Thyroid gland (tissue), 4 donors: ENCODE data around the gene TMEM120B. TPM values are rescaled to one million over a fixed set of nuclear protein-coding genes. Genes with fewer than 3 reads are reported as not detected.
"Not testable (repeated sequence)": the region's sequence is repeated elsewhere in the genome, so short reads cannot be mapped to it uniquely, and the experiment has no call there.

Source experiments
- DNase-seq, 2 donors: peaks; one replicate each; pipeline ENCODE4 v3.0.0-alpha.2; 2019
- H3K27ac ChIP-seq, 3 donors: fragments of 200-600 bp; sonication (generic); 1 replicate in 2 of 3; 2 replicates in 1 of 3; pipeline ENCODE4 v1.5.1; 2016 to 2019; ENCODE audit warnings: mild to moderate bottlenecking in 1 of 3, moderate library complexity in 1 of 3
- H3K27me3 ChIP-seq: fragments of 200-600 bp; sonication (generic); one replicate; pipeline ENCODE4 v1.5.1; 2019
- H3K36me3 ChIP-seq, 2 donors: fragments of 200-600 bp; sonication (generic); one replicate each; pipeline ENCODE4 v1.5.1; 2016 to 2019
- H3K4me1 ChIP-seq, 2 donors: fragments of 200-600 bp; sonication (generic); one replicate each; pipeline ENCODE4 v1.5.1; 2017 to 2019
- H3K4me3 ChIP-seq, 3 donors: fragments of 200-600 bp; sonication (generic); replicated peaks in 1 of 3; 1 replicate in 2 of 3; 2 replicates in 1 of 3; pipeline ENCODE4 v1.5.1; 2016; ENCODE audit warnings: mild to moderate bottlenecking in 1 of 3
- H3K9me3 ChIP-seq: fragments of 200-600 bp; sonication (generic); one replicate; pipeline ENCODE4 v1.5.1; 2017
- POLR2A ChIP-seq, 2 donors: fragments of 450-650 bp; IDR thresholded peaks; one replicate each; pipeline ENCODE4 v1.6.1; 2017; ENCODE audit warnings: antibody characterized with exemption in 2 of 2, mild to moderate bottlenecking in 2 of 2, moderate library complexity in 1 of 2
- WGBS, 2 donors: methylation state at CpG; one replicate each; pipeline ENCODE4 v1.1.5; 2017; 5-methylcytosine and 5-hydroxymethylcytosine counted together
- intact Hi-C: fragments of 100-400 bp; cut with DNase I; formaldehyde crosslinking; loops from one replicate; pipeline ENCODE4 v1.15.1; 2023
- total RNA-seq, 4 donors: library from RNA; depleted of rRNA; stranded (reverse); fragments of >200 nt; gene quantifications; one replicate each; pipeline ENCODE4 v1.2.3, GENCODE V29; 2016
- TF ChIP-seq, protein P1 (sequence below), 6 experiments: fragments of 200-600 bp in 3 of 6; fragments of 450-650 bp in 3 of 6; sonication (generic) in 3 of 6; IDR thresholded peaks; one replicate each; pipeline ENCODE4 v1.5.1; 2016 to 2019; ENCODE audit warnings: antibody characterized with exemption in 6 of 6, mild to moderate bottlenecking in 2 of 6, inconsistent platforms in 1 of 6, moderate library complexity in 1 of 6

TMEM120B gene
- total RNA-seq, 4 donors from 2014 or later, result 12.5 to 15.4 (median 14.2) TPM

- no peak for DNase-seq
- TF ChIP-seq, protein P1, sequence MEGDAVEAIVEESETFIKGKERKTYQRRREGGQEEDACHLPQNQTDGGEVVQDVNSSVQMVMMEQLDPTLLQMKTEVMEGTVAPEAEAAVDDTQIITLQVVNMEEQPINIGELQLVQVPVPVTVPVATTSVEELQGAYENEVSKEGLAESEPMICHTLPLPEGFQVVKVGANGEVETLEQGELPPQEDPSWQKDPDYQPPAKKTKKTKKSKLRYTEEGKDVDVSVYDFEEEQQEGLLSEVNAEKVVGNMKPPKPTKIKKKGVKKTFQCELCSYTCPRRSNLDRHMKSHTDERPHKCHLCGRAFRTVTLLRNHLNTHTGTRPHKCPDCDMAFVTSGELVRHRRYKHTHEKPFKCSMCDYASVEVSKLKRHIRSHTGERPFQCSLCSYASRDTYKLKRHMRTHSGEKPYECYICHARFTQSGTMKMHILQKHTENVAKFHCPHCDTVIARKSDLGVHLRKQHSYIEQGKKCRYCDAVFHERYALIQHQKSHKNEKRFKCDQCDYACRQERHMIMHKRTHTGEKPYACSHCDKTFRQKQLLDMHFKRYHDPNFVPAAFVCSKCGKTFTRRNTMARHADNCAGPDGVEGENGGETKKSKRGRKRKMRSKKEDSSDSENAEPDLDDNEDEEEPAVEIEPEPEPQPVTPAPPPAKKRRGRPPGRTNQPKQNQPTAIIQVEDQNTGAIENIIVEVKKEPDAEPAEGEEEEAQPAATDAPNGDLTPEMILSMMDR (IDR thresholded peaks at IDR 0.05), result no peak
- TF ChIP-seq POLR2A (IDR thresholded peaks at IDR 0.05), result no peak
- H3K4me3 ChIP-seq, result no peak overlapping the region
- peaks cover 28 to 29% of the 10 kb centered on the region in 2 donors for H3K4me1 ChIP-seq
- no peaks in the 10 kb centered on the region for H3K36me3 ChIP-seq
- intact Hi-C loops, result no loop called here
- H3K9me3 ChIP-seq, result no peaks in the 10 kb centered on the region
- H3K27ac ChIP-seq, result peak overlapping the region in 1 of 3 donors; percentile 77
- 94 to 96% methylated on average over 3 to 11 of the region's 12 CpGs for WGBS, 2 donors
- H3K27me3 ChIP-seq, result no peaks in the 10 kb centered on the region
Measured at GRCh38 chr12:121751749-121752351, 39.3 kb downstream of the TMEM120B start.

DNA sequence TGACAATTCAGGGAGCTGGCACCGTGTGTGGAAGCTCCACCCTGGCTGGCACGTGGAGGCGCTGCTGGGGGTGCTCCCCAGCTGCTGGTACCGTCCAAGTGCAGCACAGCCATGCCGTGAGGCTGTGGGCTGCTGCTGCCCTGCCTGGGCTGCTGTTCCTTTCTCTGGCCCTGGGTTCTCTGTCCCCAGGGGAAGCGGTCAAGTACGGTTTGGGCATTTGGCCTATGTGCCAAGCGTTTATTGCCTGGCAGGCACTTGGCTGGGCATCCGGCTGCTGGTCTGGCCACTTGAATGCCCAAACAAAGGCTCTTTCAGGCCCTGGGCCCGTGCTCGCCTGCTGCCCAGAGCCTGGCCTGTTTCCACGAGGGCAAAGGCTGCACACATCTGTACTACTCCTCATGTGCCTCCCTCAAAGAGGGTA is 41.3 kb downstream of the TMEM120B start:
- peak; percentile 97 for DNase-seq

DNA sequence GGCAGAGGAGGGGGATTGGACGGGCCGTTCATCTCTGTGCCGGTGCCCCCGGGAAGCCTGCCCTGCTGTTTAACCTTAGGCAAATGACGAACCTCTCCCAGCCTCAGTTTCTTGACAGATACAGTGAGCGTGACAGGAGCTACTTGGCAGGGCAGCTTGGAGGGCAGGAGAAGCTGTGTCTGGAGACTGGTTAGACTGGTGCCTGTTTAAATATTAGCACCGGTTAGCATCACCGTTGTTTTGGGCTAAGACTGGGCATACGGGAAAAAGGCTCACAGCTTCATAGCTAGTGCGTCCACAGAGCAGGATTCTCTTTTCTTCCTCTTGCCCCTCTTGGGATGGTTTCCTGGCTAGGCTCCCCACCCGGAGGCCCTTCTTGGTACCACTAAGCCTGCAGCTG is 42.3 kb downstream of the TMEM120B start:
- no peaks in the 10 kb centered on the region for H3K27me3 ChIP-seq
- peak overlapping the region in 2 of 3 donors; percentile 77 to 81 for H3K27ac ChIP-seq
- TF ChIP-seq, protein P1 (IDR thresholded peaks at IDR 0.05), result no peak
- no peak for TF ChIP-seq POLR2A (IDR thresholded peaks at IDR 0.05)
- WGBS, 2 donors, result 91 to 98% methylated on average over 11 of the region's 11 CpGs
- DNase-seq, result no peak
- no peaks in the 10 kb centered on the region for H3K36me3 ChIP-seq
- H3K4me1 ChIP-seq, result peaks cover 28 to 29% of the 10 kb centered on the region in 2 donors
- H3K9me3 ChIP-seq, result no peaks in the 10 kb centered on the region
- intact Hi-C loops, result no loop called here
- no peak overlapping the region for H3K4me3 ChIP-seq

More for the DNA sequence above, 41.3 kb downstream of the TMEM120B start:
- Histone ChIP-seq H3K27ac (peak overlapping the region; percentile 77 to 83 (median 81)), H3K4me1 (peaks cover 28 to 29% of the 10 kb centered on the region in 2 donors), H3K27me3 (no peaks in the 10 kb centered on the region), H3K36me3 (no peaks in the 10 kb centered on the region), H3K4me3 (no peak overlapping the region), H3K9me3 (no peaks in the 10 kb centered on the region)
- WGBS, 2 donors, result 27 to 30% methylated on average over 6 to 8 of the region's 12 CpGs
- intact Hi-C loops, result no loop called here
- TF ChIP-seq, protein P1 (IDR thresholded peaks at IDR 0.05), result peak in 1 of 6 experiments; percentile 12
- peak in 1 of 2 donors; percentile 41 for TF ChIP-seq POLR2A (IDR thresholded peaks at IDR 0.05)

GRCh38 chr12:121755591-121755990 is 43.0 kb downstream of the TMEM120B start:
- intact Hi-C loops, result no loop called here
- H3K4me1 ChIP-seq, result peaks cover 28 to 29% of the 10 kb centered on the region in 2 donors
- DNase-seq, result no peak
- TF ChIP-seq, protein P1 (IDR thresholded peaks at IDR 0.05), result no peak
- no peak for TF ChIP-seq POLR2A (IDR thresholded peaks at IDR 0.05)
- H3K36me3 ChIP-seq, result no peaks in the 10 kb centered on the region
- H3K4me3 ChIP-seq, result no peak overlapping the region
- no peaks in the 10 kb centered on the region for H3K9me3 ChIP-seq
- H3K27me3 ChIP-seq, result no peaks in the 10 kb centered on the region
- 92 to 100% methylated on average over 2 to 3 of the region's 3 CpGs for WGBS, 2 donors
- peak overlapping the region in 1 of 3 donors; percentile 77 for H3K27ac ChIP-seq

- H3K36me3 ChIP-seq, H3K9me3 ChIP-seq, DNase-seq, intact Hi-C loops, H3K27me3 ChIP-seq, H3K27ac ChIP-seq, H3K4me3 ChIP-seq: not testable (repeated sequence)
- 91 to 94% methylated on average over 14 to 15 of the region's 22 CpGs for WGBS, 2 donors
- H3K4me1 ChIP-seq, result peaks cover 33 to 34% of the 10 kb centered on the region in 2 donors
Measured at GRCh38 chr12:121758536-121758935, 46.0 kb downstream of the TMEM120B start.
